KOPT-K1 (cell line): ENCODE measurements around the gene TMEM120A.
A peak's percentile ranks its signal among the peaks of the same experiment; 100 is the strongest.
"Not testable (repeated sequence)": the region's sequence is repeated elsewhere in the genome, so short reads cannot be mapped to it uniquely, and the experiment has no call there.

Experiments used
- H3K27ac ChIP-seq: fragments of 200-600 bp; sonication (generic); 2 replicates; pipeline ENCODE4 v1.5.1; 2016; ENCODE audit warnings: antibody characterized with exemption, mild to moderate bottlenecking, low read depth, low read length; ENCODE audit not compliant: poor library complexity, severe bottlenecking
- H3K36me3 ChIP-seq: fragments of 200-600 bp; sonication (generic); 2 replicates; pipeline ENCODE4 v1.5.1; 2017; ENCODE audit warnings: antibody characterized with exemption, mild to moderate bottlenecking, low read length, moderate library complexity; ENCODE audit not compliant: insufficient read depth
- H3K9me3 ChIP-seq: fragments of 200-600 bp; sonication (generic); 2 replicates; pipeline ENCODE4 v1.5.1; 2017; ENCODE audit warnings: antibody characterized with exemption, low read length, mild to moderate bottlenecking; ENCODE audit not compliant: insufficient read depth, poor library complexity, severe bottlenecking

The TMEM120A gene

DNA sequence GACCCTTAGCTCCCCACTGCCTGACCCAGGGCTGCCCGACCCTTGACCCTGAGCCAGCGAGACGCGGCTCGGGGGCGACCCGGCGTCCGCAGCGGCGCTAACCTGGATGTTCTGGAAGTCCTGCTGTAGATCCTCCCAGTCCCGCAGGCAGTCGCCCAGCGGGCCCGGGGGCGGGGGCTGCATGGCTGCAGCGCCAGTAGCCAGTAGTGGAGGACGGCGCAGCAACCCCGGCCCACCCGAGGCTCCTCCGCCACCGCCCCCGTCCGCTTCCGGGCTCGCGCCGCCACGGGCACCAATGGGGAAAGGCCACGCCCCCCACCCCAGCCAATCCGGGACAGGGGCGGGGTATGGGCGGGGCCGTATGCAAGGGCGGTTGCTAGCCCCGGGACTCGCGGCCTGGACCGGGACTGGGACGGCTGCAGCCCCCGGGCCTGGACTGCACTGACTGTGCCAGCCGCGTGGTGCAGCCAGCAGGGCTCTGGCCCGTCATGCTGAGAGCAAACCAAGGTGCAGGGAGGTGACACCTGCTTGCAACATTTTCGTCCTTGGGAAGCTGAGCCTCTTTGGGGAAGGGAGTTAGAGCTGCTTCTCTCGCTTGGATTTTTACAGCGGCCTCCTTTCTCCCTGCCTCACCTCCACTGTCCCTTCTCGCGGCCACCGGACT is at the start of gene TMEM120A:
Gene TMEM120A (minus strand): TSS at position 208 of the 664 bp plus-strand sequence. CDS start 25 bp downstream, at position 183.
- Histone ChIP-seq H3K27ac (peak within 1 kb of the TSS; percentile 55), H3K9me3 (no peaks in the 10 kb centered on the region), H3K36me3 (0 out of 2 replicates have a peak, but pooled peaks cover 16% of the 10 kb centered on the region)

DNA sequence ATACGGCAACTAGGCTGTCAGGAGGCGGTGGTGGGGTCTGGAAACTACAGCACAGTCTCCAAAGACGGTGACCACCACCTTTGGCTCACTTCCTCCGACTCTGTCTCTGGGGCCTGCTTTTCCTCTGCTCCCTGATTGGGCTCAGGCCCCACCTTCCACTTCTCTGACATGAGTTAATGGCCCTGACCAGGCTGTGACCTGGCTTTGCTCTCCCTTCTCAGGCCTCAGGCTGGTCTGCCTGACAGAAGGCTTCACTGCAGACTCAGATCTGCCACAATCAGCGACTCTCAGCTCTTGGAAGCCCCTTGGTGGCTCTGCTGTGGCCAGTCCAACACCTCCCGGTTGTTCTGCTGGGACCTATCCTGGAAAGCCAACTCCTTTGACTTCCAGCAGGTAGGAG is 45.7 kb upstream of the TMEM120A start:
- peaks cover 11% of the 10 kb centered on the region; the same call in 1 of the 2 replicates for H3K36me3 ChIP-seq
- no peaks in the 10 kb centered on the region for H3K9me3 ChIP-seq
- H3K27ac ChIP-seq, result no peak overlapping the region

DNA sequence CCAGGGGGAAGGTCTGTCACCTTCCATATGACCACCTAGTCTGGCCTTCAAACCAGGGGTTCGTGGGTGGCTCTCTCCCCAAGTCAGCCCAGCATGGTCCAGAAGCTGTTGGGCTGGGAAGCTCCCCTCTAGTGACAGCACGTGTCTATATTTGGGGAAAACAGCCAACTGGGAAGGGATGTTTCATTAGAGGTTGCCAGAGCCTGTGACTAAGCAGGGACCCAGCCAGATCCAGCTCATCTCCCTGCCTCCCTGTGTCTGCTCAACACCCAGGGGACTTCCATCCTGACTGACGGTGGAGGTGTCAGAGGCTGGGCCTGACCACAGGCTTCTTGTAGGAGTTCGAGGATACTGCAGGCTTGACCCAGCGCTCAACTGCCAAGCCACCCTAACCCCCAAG is 42.9 kb upstream of the TMEM120A start:
- H3K9me3 ChIP-seq, result no peaks in the 10 kb centered on the region
- H3K27ac ChIP-seq, result no peak overlapping the region
- H3K36me3 ChIP-seq, result peaks cover 11% of the 10 kb centered on the region; the same call in 1 of the 2 replicates

DNA sequence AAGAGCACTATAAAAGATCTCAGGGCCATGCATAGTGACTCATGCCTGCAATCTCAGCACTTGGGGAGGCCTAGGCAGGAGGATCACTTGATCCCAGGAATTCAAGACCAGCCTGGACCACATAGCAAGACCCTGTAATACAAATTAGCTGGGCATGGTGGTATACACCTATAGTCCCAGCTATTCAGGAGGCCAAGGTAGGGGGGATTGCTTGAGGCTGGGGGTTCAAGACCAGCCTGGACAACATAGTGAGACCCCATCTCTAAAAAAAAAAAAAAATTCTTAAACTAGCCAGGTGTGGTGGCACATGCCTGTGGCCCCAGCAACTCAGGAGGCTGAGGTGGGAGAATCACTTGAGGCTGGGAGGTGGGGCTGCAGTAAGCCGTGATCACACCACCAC is 37.6 kb upstream of the TMEM120A start:
- peaks cover 12% of the 10 kb centered on the region for H3K36me3 ChIP-seq
- no peak overlapping the region for H3K27ac ChIP-seq
- H3K9me3 ChIP-seq, result no peaks in the 10 kb centered on the region

DNA sequence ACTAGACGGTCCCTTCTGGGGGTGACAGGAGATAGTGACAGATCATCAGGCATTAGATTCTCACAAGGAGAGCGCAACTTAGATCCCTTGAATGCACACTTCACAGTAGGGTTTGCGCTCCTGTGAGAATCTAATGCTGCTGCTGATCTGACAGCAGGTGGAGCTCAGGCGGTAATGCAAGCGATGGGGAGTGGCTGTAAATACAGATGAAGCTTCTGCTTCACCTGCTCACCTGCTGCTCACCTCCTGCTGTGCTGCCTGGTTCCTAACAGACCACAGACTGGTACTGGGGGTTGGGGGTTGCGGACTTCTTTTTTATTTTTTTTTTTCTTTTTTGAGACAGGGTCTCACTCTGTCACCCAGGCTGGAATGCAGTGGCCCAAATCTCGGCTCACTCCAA is 35.3 kb upstream of the TMEM120A start:
- peaks cover 18% of the 10 kb centered on the region for H3K36me3 ChIP-seq
- not testable (repeated sequence) for H3K9me3 ChIP-seq, H3K27ac ChIP-seq

DNA sequence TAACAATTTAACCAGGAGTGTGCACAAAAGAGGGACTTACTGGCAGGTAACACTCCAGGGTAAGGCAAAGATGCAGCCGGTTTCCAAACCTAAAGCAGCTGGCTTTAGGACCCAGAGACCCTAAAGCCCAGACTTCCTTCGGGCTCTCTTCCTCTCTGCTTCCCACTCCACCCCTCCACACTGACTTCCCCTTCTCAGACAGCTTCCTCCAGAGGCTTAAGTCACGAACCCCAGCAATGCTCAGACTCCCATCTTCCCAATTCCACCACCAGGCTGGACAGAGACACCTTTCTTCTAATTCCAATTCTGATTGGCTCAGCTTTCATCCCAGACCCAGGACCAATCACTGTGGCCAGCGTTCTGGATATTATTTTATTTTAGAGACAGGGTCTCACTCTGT is 28.6 kb upstream of the TMEM120A start:
- peaks cover 49% of the 10 kb centered on the region for H3K36me3 ChIP-seq
- no peaks in the 10 kb centered on the region for H3K9me3 ChIP-seq
- H3K27ac ChIP-seq, result no peak overlapping the region

DNA sequence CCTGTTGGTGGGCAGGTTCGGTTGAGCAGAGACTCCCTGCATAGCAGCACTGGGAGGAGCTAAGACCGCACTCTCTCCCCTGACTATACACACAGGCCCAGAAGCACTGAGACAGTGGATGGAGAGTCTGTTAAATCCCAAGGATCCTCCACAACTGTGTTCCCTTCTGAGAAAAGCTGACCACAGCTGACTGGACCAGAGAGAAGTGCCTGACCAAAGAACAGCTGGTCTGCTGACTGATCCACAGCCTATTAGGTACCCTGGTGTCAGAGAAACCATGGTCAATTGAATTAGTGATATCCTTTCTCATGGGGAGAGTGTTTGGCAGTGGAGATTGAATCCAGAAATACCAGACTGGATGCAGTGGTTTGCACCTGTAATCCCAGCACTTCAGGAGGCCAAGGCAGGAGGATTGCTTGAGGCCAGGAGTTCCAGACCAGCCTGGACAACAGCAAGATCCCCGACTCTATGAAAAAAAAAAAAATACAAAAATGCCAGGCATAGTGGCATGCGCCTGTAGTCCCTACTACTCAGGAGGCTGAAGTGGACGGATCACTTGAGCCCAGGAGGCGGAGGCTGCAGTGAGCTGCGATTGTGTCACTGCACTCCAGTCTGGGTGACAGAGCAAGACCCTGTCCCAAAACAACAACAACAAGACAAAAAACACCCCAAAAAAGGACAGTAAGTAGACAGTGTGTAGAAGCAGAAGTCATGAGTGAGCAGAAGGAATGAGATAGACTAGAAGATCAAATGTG is 27.8 kb upstream of the TMEM120A start:
- H3K36me3 ChIP-seq, result peaks cover 45% of the 10 kb centered on the region
- no peak overlapping the region for H3K27ac ChIP-seq
- H3K9me3 ChIP-seq, result no peaks in the 10 kb centered on the region

DNA sequence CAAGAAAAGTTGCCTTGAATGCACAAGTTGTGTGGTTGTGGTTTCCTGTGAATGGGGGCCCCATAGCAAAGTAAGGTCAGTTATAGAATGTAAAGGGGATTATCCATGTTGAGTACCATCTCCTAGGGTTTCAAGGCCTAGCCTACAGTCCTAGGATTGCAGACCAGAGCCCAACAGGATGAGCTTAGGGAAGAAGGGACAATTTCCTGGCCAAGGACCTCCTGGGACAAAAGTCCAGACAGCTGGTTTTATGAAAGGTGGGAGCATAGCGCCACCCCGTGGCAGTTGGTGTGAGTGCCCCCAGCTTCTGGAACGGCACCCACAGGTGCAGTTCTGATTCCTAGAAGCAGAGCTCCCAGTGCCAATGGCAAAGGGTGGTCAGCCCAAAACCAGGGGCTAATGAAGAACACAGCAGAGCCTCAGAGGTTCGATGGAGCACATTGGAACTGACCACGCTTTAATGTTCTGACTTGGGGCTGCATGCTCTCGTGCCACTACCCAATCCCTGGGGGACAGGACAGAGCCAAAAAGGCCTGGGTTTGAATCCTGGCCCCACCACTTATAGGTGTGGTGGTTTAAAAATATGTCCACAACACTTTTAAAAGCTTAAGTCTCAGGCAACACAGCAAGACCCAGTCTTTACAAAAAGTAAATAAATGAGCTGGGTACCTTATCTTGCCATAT is 25.8 kb upstream of the TMEM120A start:
- no peak overlapping the region for H3K27ac ChIP-seq
- H3K36me3 ChIP-seq, result peaks cover 47% of the 10 kb centered on the region
- no peaks in the 10 kb centered on the region for H3K9me3 ChIP-seq

DNA sequence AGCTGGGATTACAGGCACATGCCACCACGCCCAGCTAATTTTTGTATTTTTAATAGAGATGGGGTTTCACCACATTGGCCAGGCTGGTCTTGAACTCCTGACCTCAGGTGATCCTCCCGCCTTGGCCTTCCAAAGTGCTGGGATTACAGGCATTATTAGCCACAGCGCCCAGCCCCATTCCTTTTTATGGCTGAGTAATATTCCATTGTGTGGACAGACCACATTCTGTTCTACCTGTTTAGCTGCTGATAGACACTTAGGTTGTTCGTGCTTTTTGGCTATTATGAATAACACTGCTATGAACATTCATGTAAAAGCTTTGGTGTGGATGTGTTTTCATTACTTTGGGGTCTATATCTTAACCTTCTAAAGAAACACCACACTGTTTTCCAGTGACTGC is 24.1 kb upstream of the TMEM120A start:
- H3K36me3 ChIP-seq, result peaks cover 47% of the 10 kb centered on the region
- H3K9me3 ChIP-seq, H3K27ac ChIP-seq: not testable (repeated sequence)

DNA sequence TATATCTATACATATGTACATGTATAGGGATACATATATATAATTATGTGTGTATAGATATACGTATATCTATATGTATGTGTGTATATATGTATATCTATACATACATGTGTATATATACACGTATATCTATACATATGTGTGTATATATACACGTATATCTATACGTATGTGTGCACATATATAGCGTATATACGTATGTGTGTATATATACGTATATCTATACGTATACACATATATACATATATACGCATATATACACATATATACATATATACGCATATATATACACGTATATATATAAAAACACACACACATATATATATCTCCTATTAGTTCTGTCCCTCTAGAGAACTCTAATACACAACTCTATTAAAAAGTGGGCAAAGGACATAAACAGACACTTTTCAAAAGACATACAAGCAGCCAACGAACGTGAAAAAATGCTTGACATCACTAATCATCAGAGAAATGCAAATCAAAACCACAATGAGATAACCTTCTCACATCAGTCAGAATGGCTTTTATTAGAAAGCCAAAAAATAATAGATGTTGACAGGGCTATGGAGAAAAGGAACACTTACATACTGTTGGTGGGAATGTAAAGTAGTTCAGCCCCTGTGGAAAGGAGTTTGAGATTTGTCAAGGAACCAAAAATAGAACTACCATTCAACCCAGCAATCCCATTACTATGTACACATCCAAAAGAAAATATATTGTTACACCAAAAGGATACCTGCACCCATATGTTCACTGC is 22.0 kb upstream of the TMEM120A start:
- peaks cover 40% of the 10 kb centered on the region for H3K36me3 ChIP-seq
- no peaks in the 10 kb centered on the region for H3K9me3 ChIP-seq
- H3K27ac ChIP-seq, result no peak overlapping the region

DNA sequence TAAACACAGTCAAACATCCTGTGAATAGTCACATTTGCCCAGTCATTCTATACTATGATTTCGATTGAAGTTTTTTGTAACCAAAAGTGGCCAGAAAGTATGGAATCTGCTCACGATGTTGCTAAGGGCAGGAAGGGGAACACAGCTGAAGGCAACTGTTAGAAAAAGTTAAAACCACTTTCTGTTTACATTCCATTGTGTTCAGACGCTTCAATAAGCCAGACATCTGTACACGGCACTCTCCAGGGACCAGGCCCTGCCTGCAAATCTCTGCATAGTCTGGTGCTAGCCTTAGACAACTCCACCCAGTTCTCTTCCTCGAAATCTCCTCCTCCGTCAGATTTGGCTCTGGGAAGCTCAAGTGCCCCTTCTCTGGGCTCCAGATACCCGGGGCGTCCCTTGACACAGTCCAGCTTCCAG is 17.1 kb upstream of the TMEM120A start:
- Histone ChIP-seq H3K36me3 (peaks cover 25% of the 10 kb centered on the region), H3K9me3 (no peaks in the 10 kb centered on the region), H3K27ac (no peak overlapping the region)

DNA sequence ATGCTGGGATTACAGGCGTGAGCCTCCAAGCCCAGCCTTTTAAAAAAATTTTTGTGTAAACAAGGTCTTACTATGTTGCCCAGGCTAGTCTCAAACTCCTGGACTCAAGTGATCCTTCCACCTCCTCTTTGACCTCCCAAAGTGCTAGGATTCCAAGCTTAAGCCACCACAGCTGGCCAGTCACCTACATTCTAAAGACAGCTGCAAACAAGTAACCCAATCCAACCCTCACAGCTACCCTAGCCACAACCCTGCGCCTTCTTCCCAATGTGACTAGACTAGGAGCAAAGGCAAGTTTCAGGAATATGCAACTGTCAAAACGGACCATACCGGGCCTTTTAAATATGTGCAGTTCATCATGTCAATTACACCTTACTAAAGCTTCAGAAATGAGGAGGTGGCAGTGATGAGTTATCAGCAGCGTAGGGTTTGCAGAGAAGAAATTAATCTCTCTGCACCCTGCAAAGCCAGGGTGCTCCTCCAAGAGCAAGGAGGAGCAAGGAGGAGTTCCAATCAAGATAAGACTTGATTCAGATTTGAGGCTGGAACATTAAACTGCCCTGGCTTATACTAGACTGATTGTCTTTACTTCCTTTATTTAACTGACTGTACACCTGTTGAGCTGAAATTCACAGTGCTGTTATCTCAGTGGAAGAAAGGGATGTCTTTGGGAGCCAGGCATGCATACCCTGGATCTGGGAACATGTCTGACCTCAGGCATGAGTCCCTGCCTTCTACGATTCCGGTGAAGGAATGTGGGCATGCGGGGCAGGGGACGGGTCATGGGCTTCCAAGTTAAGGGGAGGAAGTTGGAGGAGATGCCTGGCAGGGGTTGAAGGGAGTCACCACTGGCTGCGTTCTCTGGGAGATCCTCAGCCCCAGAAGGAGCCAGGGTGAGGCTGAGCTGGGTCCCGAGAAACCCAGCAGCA is 15.5 kb upstream of the TMEM120A start:
- no peaks in the 10 kb centered on the region for H3K9me3 ChIP-seq
- no peak overlapping the region for H3K27ac ChIP-seq
- peaks cover 21% of the 10 kb centered on the region for H3K36me3 ChIP-seq

DNA sequence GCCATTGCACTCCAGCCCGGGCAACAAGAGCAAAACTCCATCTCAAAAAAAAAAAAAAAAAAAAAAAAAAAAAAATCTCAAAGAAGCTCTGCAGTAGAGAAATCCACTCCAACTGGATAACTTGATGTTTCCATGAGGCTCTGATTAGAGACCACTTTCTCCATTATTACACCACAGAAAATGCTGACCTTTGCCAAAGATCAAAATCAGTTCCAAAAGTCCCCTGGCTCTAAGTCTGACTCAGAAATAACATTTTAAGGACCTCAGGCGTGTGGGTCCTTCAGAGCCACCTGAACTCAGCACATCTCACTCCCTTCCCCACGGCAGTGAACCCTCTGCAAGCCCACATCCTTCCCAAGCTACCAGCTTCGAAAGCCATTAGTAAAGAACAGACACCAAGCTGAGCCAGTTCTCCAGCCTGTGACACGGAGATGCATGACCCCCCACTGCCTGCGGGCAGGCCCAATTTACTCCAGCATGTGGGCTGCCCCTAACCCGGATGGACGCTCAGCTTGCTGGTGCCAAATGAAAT is 13.8 kb upstream of the TMEM120A start:
- Histone ChIP-seq H3K9me3 (no peaks in the 10 kb centered on the region), H3K27ac (no peak overlapping the region), H3K36me3 (peaks cover 25% of the 10 kb centered on the region)

DNA sequence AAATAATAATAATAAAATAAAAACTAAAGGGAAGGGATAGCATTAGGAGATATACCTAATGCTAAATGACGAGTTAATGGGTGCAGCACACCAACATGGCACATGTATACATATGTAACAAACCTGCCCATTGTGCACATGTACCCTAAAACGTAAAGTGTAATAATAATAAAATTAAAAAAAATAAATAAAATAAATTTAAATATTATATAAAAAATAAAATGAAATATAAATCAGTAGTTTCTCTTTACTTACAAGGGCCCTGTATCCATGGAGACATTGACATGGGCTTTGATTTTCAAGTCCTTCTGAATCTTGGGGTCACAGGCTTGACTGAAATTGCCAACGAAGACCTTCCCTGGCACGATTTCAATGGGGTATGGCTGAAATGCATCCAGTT is 10.6 kb upstream of the TMEM120A start:
- peaks cover 42% of the 10 kb centered on the region for H3K36me3 ChIP-seq
- not testable (repeated sequence) for H3K9me3 ChIP-seq, H3K27ac ChIP-seq
